IMR-90 (cell line): Measurements from ENCODE around the gene KMT2C. TPM values are rescaled to one million over a fixed set of nuclear protein-coding genes. Genes with fewer than 3 reads are reported as not detected.

Source experiments
- ATAC-seq: fragments of 200-7000 bp; cut with Tn5 transposase; 2 replicates; pipeline ENCODE4 v1.9.1; 2020; ENCODE audit warnings: low read depth, mild to moderate bottlenecking, moderate library complexity
- BruUV-seq: library from RNA; stranded (reverse); fragments of 400-500 nt; replicated peaks from 2 replicates; lab custom pipeline; 2021; lab: Mats Ljungman, UMichigan
- CTCF ChIA-PET: fragments of 300-600 bp; formaldehyde crosslinking; extraction: SDS; loops from one replicate; lab custom pipeline; 2021; ENCODE audit warnings: antibody characterized with exemption; lab: Yijun Ruan, JAX
- POLR2A ChIA-PET: fragments of 300-600 bp; sonication (Branson Sonifier 250); formaldehyde crosslinking; loops from one replicate; lab custom pipeline; 2022; ENCODE audit warnings: antibody characterized with exemption; ENCODE audit not compliant: unreplicated experiment; lab: Charles Lee
- DNase-seq: peaks from one replicate; pipeline ENCODE4 v3.0.0; 2013
- H2AFZ ChIP-seq: replicated peaks from 2 replicates; pipeline ENCODE3; 2013; ENCODE audit warnings: low read length, mild to moderate bottlenecking; ENCODE audit not compliant: poor library complexity
- H2AK5ac ChIP-seq: 2 replicates; pipeline ENCODE4 v1.6.1; 2013; ENCODE audit warnings: low read depth, low read length, inconsistent platforms
- H2AK9ac ChIP-seq: replicated peaks from 2 replicates; pipeline ENCODE3; 2013; ENCODE audit warnings: mild to moderate bottlenecking, low read depth, low read length, moderate library complexity; ENCODE audit not compliant: poor library complexity
- H2BK120ac ChIP-seq: 2 replicates; pipeline ENCODE4 v1.6.1; 2013; ENCODE audit warnings: low read depth, low read length, inconsistent platforms
- H2BK15ac ChIP-seq: 3 replicates; pipeline ENCODE4 v1.6.1; 2013; ENCODE audit warnings: low read depth, low read length, inconsistent platforms
- H2BK20ac ChIP-seq: 2 replicates; pipeline ENCODE4 v1.6.1; 2013; ENCODE audit warnings: low read depth, mild to moderate bottlenecking, inconsistent platforms, low read length, moderate library complexity
- H2BK5ac ChIP-seq: 2 replicates; pipeline ENCODE4 v1.6.1; 2013; ENCODE audit warnings: mild to moderate bottlenecking, low read depth, low read length, inconsistent platforms; ENCODE audit not compliant: poor library complexity, severe bottlenecking
- H3K14ac ChIP-seq: replicated peaks from 2 replicates; pipeline ENCODE4 v1.6.1; 2013; ENCODE audit warnings: low read depth, low read length, inconsistent platforms
- H3K18ac ChIP-seq: 2 replicates; pipeline ENCODE4 v1.6.1; 2013; ENCODE audit warnings: low read depth, low read length, control low read depth
- H3K23ac ChIP-seq: 2 replicates; pipeline ENCODE4 v1.6.1; 2013; ENCODE audit warnings: low read depth, low read length, inconsistent platforms
- H3K27ac ChIP-seq: 2 replicates; pipeline ENCODE4 v1.5.1; 2013; ENCODE audit warnings: mild to moderate bottlenecking, control low read depth, low read length; ENCODE audit not compliant: insufficient read depth
- H3K27me3 ChIP-seq: 2 replicates; pipeline ENCODE4 v1.6.1; 2013; ENCODE audit warnings: low read length; ENCODE audit not compliant: control insufficient read depth, insufficient read depth
- H3K36me3 ChIP-seq: 2 replicates; pipeline ENCODE4 v1.6.1; 2013; ENCODE audit warnings: low read length, mixed read lengths; ENCODE audit not compliant: control insufficient read depth, insufficient read depth
- H3K4ac ChIP-seq: 2 replicates; pipeline ENCODE4 v1.6.1; 2013; ENCODE audit warnings: low read depth, low read length, inconsistent platforms
- H3K4me1 ChIP-seq: 2 replicates; pipeline ENCODE4 v1.6.1; 2013; ENCODE audit warnings: low read length, mixed read lengths; ENCODE audit not compliant: control insufficient read depth, insufficient read depth
- H3K4me2 ChIP-seq: 2 replicates; pipeline ENCODE4 v1.6.1; 2013; ENCODE audit warnings: low read depth, mild to moderate bottlenecking, control low read depth, low read length, moderate library complexity
- H3K4me3 ChIP-seq: 2 replicates; pipeline ENCODE4 v1.5.1; 2013; ENCODE audit warnings: low read depth, mild to moderate bottlenecking, control low read depth, low read length, moderate library complexity; ENCODE audit not compliant: insufficient read depth
- H3K56ac ChIP-seq: 2 replicates; pipeline ENCODE4 v1.6.1; 2013; ENCODE audit warnings: low read length, inconsistent platforms; ENCODE audit not compliant: insufficient read depth; ENCODE audit errors: extremely low read depth
- H3K79me1 ChIP-seq, 2 experiments: 2 replicates each; pipeline ENCODE4 v1.6.1; 2013; ENCODE audit warnings: low read length in 2 of 2, inconsistent platforms in 1 of 2, low read depth in 1 of 2
- H3K9ac ChIP-seq: 2 replicates; pipeline ENCODE4 v1.6.1; 2013; ENCODE audit warnings: low read depth, low read length, control low read depth
- H3K9me1 ChIP-seq: 2 replicates; pipeline ENCODE4 v1.6.1; 2013; ENCODE audit warnings: low read length, inconsistent platforms; ENCODE audit not compliant: insufficient read depth
- H3K9me3 ChIP-seq: 2 replicates; pipeline ENCODE4 v1.6.1; 2013; ENCODE audit warnings: low read length; ENCODE audit not compliant: control insufficient read depth, insufficient read depth
- H4K20me1 ChIP-seq: 2 replicates; pipeline ENCODE4 v1.6.1; 2013; ENCODE audit warnings: low read length, inconsistent platforms; ENCODE audit not compliant: insufficient read depth
- H4K5ac ChIP-seq: 2 replicates; pipeline ENCODE4 v1.6.1; 2013; ENCODE audit warnings: mild to moderate bottlenecking, low read depth, low read length, control low read depth
- H4K8ac ChIP-seq, 2 experiments: 2 replicates each; pipeline ENCODE4 v1.6.1; 2013; ENCODE audit warnings: low read depth in 2 of 2, low read length in 2 of 2, control low read depth in 1 of 2, inconsistent platforms in 1 of 2
- H4K91ac ChIP-seq: 2 replicates; pipeline ENCODE4 v1.6.1; 2013; ENCODE audit warnings: low read depth, low read length, inconsistent platforms; ENCODE audit not compliant: insufficient read depth
- BHLHE40 ChIP-seq: fragments of 150-350 bp; IDR thresholded peaks from 2 replicates; pipeline ENCODE4 v1.6.1; 2016; ENCODE audit warnings: mild to moderate bottlenecking, low read depth, low read length
- CTCF ChIP-seq: conservative IDR thresholded peaks from 2 replicates; pipeline ENCODE4 v1.5.1; 2012; ENCODE audit warnings: mild to moderate bottlenecking, low read depth, low read length, improper control_type of control experiment
- ELK1 ChIP-seq: fragments of 150-350 bp; IDR thresholded peaks from 2 replicates; pipeline ENCODE4 v1.6.1; 2016; ENCODE audit warnings: low read depth, mild to moderate bottlenecking, low read length, moderate library complexity, borderline replicate concordance
- FOS ChIP-seq: fragments of 150-350 bp; IDR thresholded peaks from 2 replicates; pipeline ENCODE4 v1.6.1; 2016; ENCODE audit warnings: low read depth, low read length
- RFX5 ChIP-seq: IDR thresholded peaks from 2 replicates; pipeline ENCODE4 v1.8.0; 2012; ENCODE audit warnings: low read depth, mild to moderate bottlenecking, low read length, moderate library complexity
- WGBS, 2 experiments: methylation state at CpG; one replicate each; pipeline versions ENCODE4 v1.1.5 to v1.1.7; 2013; ENCODE audit warnings: missing lambda C conversion rate in 2 of 2; ENCODE audit not compliant: insufficient read length in 1 of 2; ENCODE audit errors: extremely low coverage in 2 of 2; 5-methylcytosine and 5-hydroxymethylcytosine counted together
- dilution Hi-C: fragments of 300-500 bp; cut with HindIII; formaldehyde crosslinking; loops from one replicate; pipeline ENCODE4 v1.14.3; 2018; ENCODE audit warnings: low sequenced_read_pairs; ENCODE audit not compliant: unreplicated experiment
- in situ Hi-C: fragments of 300-500 bp; cut with MboI; formaldehyde crosslinking; loops from 3 replicates; pipeline ENCODE4 v1.14.3; 2019; ENCODE audit warnings: low sequenced_read_pairs, inconsistent platforms, mixed read lengths
- intact Hi-C: fragments of 100-400 bp; cut with micrococcal nuclease; formaldehyde crosslinking; loops from 2 replicates; pipeline ENCODE4 v1.10.0; 2022
- polyA plus RNA-seq, 3 experiments: library from polyadenylated mRNA; depleted of rRNA; stranded (reverse); fragments of >200 nt; gene quantifications; 2 replicates each; pipeline ENCODE4 v1.2.3, GENCODE V29; 2012; ENCODE audit warnings: low replicate concordance in 1 of 3
- total RNA-seq: library from RNA; depleted of rRNA; stranded (reverse); fragments of >200 nt; gene quantifications from 2 replicates; pipeline ENCODE4 v1.2.3, GENCODE V29; 2012
- TF ChIP-seq, protein P1 (sequence below): fragments of 150-350 bp; IDR thresholded peaks from 2 replicates; pipeline ENCODE4 v1.6.1; 2017; ENCODE audit warnings: mild to moderate bottlenecking, antibody characterized with exemption, low read length, low read depth

Gene KMT2C
- total and polyA plus RNA-seq, 2 of the 4 experiments (the other 2 are of a cell fraction) = 8.0 to 23.3 TPM

DNA sequence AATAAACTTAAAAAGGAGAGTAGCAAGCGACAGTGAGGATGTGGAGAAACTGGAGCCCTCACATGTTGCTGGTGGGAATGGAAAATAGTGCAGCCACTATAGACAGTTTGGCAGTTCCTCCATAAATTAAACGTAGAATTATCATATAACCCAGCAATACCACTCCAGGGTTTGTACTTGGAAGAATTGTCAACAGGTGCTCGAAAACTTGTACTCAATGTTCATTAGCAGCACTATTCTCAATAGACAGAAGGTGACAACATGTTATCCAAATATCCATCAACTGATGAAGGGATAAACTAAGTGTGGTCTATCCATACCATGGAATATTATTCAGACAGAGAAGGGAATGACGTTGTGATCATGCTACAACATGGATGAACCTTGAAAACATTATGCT, 338.5 kb downstream of the KMT2C start:
- Histone ChIP-seq H2BK15ac (no peak overlapping the region), H3K27ac (no peak overlapping the region), H4K91ac (no peak overlapping the region), H3K4me1 (no peaks in the 10 kb centered on the region), H4K5ac (no peak overlapping the region), H2AK5ac (no peak overlapping the region), H4K8ac (no peak overlapping the region), H3K9me3 (no peaks in the 10 kb centered on the region), H3K4me3 (no peak overlapping the region), H2BK120ac (no peak overlapping the region), H3K36me3 (peaks cover 1% of the 10 kb centered on the region; the same call in 1 of the 2 replicates), H3K23ac (no peak overlapping the region), H3K14ac (no peak overlapping the region), H2BK20ac (no peak overlapping the region), H3K18ac (no peak overlapping the region), H2AFZ (no peak overlapping the region), H3K56ac (no peak overlapping the region), H3K27me3 (no peaks in the 10 kb centered on the region), H3K9ac (no peak overlapping the region), H3K4ac (no peak overlapping the region), H3K79me1 (peaks cover 3 to 5% of the 10 kb centered on the region in 2 experiments; a peak in 1 of 4 replicates), H4K20me1 (no peaks in the 10 kb centered on the region), H3K4me2 (no peak overlapping the region), H2AK9ac (no peak overlapping the region), H2BK5ac (no peak overlapping the region), H3K9me1 (no peaks in the 10 kb centered on the region)
- TF ChIP-seq BHLHE40 (no peak), CTCF (no peak), RFX5 (no peak), ELK1 (no peak), FOS (no peak)
- TF ChIP-seq, protein P1, sequence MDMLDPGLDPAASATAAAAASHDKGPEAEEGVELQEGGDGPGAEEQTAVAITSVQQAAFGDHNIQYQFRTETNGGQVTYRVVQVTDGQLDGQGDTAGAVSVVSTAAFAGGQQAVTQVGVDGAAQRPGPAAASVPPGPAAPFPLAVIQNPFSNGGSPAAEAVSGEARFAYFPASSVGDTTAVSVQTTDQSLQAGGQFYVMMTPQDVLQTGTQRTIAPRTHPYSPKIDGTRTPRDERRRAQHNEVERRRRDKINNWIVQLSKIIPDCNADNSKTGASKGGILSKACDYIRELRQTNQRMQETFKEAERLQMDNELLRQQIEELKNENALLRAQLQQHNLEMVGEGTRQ = no peak
- dilution Hi-C loops (no loop called here), in situ Hi-C loops (no loop called here), intact Hi-C loops (no loop called here)
- no peak for DNase-seq
- ATAC-seq = no peak
- POLR2A ChIA-PET = no interaction called here
- no CpG with 5 or more reads among the region's 4 CpGs for WGBS, 2 experiments
- no TSS peak for BruUV-seq
- CTCF ChIA-PET = no interaction called here
